ENCODE results near the gene PLCD3.
A peak's percentile ranks its signal among the peaks of the same experiment; 100 is the strongest.

PLCD3 gene

DNA sequence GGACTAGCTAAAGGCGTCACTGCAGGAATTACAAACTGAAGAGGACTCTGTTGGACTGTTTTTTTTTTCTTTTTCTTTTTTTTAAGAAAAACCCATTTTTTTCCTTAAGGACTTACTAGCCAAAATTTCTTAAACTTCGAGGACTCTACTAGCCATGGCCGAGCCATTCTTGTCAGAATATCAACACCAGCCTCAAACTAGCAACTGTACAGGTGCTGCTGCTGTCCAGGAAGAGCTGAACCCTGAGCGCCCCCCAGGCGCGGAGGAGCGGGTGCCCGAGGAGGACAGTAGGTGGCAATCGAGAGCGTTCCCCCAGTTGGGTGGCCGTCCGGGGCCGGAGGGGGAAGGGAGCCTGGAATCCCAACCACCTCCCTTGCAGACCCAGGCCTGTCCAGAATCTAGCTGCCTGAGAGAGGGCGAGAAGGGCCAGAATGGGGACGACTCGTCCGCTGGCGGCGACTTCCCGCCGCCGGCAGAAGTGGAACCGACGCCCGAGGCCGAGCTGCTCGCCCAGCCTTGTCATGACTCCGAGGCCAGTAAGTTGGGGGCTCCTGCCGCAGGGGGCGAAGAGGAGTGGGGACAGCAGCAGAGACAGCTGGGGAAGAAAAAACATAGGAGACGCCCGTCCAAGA is 16.8 kb upstream of the PLCD3 start:
- FAIRE-seq = no peak

DNA sequence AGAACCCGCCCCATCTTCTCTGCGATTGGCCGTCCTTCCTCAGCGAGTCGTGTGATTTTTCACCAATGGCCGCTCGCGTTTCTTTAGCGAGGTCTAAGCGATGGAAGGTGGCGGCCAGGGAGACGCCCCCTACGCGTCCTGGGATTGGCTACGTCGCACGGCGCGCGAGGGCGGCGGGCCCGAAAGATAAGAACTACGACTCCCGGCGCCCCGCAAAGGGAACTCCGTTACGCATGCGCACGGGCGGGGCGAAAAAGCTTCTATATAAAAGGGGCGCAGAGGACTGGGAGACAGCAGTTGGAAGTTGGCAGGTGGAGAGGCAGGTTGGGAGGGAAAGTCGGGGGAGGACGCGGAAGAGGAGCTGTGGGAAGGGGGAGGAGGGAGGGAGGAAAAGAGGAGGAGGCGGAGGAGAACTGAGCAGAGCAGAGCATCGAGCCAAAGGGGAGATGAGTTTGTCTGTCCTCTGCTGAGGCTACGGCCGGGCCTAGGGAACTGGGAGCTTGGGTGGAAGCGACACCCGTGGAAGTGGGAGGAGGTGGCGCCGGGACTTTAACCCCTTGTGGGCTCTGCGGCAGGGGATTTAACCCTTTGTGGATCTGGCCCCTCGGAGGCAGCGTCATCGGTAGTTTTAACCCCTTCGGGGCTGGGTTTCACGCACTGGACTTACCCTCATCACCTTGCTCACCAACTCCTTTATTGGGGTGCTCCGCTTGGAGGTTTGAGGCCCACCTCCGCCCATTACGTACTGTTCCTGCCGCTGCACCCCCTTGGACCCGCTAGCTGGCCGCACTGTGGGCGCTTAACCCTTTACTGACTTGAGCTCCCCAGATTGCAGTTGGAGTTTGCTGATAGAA is 16.1 kb upstream of the PLCD3 start, which contains the start of gene HEXIM1:
TSS of gene HEXIM1 (plus strand) at position 293 of the 854 bp plus-strand sequence. CDS start 716 bp downstream, outside the sequence.
- peak; percentile 97 for FAIRE-seq

DNA sequence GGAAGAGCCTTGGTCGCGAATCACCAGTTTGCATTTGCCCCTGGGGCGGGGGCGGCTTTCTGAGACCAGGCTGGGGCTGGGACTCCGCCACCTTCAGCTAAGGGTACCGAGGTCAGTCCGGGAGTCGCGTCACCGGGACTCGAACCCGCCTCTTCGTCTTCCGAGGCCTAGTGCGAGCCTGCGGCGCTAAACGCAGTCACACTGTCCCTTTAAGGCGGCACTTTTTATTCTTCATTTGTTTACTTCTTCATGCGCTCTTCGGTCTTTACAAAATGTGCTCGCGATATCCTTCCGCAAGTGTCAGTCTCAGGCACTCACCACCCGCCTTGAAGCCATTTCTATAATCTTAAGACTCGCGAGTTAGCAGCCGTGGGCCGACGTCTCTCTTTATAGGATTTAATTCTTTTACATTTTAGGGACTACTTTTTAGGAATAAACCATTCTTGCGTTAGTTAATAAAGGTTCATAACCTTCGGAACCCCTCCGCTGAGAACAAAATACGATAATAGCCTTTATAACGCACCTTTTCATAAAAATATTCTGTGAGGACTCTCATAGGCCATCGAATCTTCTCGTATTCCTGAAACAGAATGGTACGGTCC is 15.4 kb upstream of the PLCD3 start:
- no peak for FAIRE-seq

DNA sequence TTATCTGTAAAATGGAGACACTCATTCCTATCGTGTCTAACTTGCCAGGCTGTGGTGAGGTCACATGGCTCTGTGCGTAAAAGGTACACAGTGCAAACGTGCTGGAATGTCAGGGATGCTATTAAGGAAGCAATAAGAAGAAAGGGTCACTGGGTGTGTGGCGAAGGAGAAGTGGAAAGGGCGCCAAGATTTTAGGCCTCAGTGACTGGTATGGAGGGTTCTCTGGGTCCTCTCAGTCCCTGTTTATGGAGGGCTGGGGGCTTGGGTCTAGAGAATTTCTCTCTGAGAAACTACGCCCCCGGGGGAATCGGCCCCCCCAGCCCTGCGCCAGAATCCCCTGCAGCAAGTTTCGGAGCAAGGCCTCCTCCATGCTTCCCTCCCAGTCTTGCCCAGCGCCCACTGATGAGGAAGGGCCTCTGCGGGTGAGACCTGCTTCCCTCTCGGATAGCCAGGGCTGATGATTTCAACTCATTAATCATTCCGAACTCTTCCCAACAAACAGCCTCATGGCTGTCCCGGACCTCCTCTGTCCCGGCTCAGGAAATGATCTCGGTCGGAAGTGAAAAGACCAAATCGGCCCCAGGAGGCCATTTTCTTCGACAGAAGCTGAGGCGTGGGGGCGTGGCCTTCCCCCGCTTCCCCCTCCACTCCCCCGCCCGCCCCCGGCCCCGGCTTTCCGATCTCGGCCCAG is 14.7 kb upstream of the PLCD3 start:
- FAIRE-seq = no peak

DNA sequence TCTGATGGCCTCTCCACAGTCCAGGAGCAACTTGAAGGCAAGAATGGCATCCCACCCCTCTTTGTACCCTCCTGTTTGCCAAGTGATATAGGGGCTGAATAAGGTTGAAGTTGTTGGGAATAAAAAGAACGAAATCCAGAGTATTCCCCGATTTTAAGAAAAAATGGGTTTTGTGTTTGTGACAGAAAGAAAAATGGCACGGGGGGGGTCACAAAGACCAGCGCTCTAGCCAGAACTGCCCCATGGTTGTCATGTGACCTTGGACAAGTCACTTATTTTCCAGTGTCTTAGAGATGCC is 14.2 kb upstream of the PLCD3 start:
- FAIRE-seq = no peak

DNA sequence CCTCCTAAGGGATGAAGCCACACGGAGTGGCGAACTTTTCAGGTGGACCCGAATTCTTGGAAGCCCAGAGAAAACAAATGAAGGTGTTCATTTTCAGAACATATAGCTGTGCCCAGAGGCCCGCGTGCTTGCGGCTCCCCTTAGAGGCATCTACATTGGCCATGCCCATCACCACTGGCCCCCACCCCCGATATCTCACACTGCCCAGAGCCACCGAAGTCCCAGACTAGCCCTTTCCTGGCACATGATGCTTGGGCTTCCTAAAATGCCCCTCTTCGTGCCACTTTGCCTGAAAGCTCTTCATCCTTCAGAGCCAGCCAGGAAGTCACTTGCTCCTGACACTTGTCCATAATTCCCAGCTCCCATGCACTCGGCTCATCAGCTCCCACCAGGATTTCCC is 13.9 kb upstream of the PLCD3 start:
- FAIRE-seq = no peak

DNA sequence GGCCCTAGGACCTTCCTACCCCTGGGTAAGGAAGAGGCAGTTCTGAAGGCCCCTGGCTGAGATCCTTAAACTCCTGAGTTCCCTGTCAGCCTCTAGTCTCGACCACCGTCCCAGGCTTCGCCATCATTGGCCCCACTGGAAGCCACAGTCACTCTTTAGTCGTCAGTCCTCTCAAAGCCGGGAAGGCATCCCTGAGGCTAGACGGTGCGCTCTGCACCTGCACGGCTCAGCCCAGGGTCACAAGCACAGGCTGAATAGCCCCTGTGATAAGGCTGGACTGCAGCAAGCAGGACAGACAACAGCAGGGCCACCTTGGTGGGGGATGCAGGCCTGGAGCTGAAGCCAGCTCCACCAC is 12.7 kb upstream of the PLCD3 start:
- FAIRE-seq = no peak

DNA sequence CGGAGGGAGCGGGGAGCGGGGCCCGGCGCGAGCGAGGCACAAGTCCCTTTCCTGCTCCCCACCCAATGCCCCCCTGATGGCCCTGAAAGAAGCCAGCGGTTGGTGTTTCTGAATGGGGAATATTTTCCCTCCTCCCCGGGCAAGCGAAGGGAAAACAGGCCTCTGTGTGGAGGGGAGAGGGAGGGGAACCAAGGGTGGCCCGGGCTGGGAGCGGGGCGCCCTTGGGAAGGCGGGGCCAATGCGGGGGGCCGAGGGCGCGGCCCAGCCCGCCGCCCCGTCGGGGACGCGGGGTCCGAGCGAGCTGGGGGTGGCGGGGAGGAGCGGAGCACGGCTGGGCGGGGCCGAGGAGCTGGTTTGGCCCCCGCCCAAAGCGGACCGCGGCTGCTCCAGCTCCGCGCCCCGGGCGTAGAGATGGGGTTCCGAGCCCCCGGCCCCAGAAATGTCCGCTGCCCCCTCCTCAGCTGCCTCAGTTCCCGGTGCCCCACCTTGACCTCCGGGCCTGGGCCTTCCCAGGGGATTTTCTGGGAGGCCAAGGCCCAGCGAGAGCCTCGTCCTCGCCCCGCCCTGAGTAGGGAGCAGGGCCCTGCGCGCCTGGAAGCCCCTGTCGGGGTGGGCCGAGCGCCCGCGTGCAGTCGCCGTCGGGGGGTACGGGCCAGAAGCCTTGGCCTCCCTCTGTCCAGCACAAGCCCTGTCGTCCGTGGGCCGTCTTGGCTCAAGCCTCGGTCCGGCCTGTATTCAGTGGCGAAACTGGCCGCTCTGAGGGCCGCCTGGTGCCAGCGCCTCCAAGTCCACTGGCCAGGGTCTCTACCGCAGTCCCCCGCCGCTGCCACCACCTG is 12.1 kb upstream of the PLCD3 start:
- FAIRE-seq = no peak

DNA sequence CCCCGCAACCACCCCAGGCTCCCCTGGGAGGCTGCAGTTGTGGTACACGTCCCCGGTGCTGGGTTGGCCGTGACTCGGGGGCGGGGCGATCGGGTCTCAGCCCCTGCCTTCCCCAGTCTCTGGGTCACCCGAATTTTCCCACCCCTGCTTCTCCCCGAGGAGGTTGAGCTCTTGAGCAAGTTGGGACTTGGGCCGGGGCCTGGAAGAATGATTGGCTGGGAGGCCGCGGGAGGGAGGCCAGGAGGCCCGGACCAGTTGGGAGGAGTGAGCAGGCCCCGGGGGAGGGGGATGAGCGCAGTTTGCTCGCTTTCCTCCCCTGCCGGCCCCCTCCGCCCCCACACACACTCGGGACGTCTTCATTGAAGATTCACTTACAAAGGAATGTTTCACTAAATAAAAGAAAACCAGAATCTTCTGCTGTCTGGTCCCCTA is 11.5 kb upstream of the PLCD3 start:
- no peak for FAIRE-seq

DNA sequence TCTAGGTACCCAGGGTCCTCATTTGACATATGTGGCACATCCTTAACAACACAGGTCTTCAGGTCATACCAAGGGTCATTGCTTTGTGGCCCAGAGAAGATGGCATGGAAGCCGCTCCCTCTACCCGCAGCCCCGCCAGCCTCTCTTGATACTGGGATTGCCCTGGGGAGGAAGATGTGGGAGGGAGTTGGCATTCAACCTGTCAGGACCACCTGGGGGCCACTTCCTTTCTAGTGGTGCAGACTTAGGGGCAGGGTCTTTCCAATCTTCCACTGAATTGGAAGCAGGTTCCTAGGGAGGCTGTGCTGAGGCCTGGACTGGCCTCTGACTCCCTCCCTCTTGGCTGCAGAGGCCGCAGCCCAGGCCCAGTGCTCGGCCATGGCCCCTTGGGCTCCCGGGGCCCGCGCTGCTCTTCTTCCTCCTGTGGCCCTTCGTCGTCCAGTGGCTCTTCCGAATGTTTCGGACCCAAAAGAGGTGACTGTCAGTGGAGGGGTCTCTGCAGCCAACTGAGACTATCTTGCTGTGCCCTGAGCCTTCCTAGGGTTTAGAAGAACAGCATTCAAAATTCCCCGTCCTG is 10.9 kb upstream of the PLCD3 start:
- FAIRE-seq = no peak

DNA sequence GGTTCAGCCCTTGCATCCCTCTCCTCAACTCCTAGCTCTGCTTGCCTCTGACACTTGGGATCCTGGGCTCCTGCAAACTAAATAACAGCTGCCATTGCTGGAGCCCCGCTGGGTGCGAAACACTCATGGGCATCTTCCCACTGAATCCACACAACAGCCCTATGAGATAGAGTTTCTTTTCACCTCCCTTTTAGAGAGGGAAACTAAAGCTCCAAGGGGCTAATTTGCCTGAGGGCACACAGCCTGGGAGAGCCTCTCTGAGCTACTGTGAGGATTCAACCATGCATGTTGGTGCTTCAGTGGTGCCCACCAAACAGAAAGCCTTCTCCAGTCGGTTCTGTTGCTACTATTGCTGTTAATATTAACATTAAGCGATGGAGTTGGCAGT is 7.2 kb upstream of the PLCD3 start:
- FAIRE-seq = no peak

DNA sequence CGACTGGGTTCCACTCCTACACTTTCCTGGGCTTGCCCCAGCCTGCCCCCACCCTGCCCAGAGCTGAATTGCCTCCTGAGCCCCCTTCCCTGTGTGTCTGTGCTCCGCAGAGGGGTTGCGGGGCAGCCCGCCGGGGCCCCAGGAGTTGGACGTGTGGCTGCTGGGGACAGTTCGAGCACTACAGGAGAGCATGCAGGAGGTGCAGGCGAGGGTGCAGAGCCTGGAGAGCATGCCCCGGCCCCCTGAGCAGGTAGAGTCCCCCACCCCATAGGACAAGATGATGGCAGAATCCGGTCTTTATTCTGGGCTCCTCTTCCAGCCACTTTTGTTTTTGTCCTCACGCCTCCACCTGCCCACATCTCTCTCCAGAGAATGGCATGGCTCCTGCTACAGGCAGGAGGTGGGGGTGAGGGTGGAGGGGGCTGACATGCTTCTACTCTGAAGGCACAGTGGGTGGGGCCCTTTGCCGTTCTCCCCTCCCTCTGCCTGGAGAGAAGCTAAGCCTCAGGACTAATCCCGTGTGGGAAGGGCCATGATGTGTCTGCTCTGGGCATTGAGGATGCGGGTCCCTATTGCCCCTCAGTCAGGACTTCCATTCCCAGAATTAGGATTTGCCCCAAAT is 6.7 kb upstream of the PLCD3 start:
- no peak for FAIRE-seq

DNA sequence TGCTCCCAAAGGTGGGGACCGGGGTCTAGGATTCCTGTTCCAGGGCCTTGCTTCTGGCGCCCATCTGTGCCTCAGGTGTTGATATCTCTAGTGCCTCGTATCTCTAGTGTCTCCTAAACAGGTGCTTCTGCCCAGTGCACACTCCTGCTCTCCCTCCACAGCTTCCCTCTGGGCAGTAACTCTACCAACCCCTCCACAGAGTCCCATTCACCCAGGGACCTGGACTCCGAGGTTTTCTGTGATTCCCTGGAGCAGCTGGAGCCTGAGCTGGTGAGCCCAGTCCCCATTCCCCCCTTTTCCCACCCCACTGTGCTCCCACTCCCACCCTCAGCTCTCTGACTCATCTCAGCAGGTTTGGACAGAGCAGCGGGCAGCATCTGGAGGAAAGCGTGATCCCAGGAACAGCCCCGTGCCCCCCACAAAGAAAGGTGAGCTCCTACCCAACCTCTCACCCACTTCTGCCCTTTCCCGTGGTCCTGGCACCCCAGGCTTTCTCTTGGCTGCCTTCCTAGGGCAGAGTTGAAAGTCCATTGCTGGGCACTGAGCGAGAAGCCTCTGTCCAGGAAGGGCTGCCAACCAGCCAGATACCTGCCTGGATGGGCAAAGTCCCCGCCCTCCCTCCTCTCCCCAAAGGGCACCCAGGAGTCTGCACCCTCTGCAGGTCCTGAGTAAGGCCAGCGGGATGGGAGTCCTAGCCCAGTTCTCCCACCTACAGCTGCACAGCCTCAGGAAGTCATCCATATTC is 5.4 kb upstream of the PLCD3 start:
- no peak for FAIRE-seq

DNA sequence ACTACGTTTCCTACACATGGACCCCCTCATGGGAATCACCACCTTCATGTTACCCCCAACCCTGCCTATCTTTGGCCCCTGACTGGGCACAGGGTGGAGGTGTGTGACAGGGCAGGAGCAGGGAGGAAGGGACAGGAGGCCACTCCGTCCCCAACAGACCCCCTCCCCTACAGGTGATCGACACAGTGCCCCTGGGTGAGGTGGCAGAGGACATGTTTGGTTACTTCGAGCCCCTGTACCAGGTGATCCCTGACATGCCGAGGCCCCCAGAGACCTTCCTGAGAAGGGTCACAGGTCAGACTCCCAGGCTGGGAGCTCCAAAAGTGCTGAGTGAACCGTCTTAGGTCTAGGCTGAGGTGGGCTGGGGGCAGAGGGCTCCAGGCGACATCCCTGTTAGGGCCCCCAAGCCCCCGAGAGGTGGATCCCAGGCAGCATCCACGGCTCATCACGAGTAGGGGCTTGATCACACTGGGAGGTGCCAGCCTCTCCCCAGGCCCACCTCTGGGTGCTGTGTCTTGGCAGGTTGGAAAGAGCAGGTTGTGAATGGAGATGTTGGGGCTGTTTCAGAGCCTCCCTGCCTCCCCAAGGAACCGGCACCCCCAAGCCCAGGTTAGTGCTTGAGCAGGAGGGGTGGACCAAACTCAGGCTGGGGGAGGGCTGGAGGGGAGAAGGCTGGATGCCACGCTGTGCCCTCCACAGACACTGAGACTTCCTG is 4.7 kb upstream of the PLCD3 start:
- FAIRE-seq = no peak

DNA sequence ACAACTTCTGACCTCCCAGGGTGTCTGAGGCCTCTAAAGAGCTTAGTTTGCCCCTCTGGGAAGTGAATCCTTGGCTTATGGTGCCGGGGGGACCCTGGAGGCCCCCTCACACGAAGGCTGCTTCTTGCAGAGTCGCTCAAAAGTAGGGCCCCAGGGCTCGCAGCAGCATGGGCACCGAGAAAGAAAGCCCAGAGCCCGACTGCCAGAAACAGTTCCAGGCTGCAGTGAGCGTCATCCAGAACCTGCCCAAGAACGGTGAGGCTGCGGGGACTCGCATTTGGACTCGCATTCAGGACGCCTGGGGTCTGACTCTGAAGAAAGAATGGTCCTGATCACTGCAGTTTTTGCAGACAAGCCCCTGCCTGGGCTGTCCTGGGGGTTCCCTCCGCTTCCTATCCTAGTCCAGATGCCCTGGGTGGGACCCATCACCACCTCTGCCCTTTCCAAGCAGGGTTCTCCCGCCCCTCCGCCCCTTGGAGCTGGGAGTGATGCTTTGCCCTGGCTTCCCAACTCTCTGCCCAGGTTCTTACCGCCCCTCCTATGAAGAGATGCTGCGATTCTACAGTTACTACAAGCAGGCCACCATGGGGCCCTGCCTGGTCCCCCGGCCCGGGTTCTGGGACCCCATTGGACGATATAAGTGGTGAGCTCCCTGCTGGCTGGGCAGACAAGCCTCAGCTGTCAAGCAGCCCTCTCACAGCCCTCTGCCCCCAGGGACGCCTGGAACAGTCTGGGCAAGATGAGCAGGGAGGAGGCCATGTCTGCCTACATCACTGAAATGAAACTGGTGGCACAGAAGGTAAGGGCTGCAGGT is 3.9 kb upstream of the PLCD3 start:
- no peak for FAIRE-seq

DNA sequence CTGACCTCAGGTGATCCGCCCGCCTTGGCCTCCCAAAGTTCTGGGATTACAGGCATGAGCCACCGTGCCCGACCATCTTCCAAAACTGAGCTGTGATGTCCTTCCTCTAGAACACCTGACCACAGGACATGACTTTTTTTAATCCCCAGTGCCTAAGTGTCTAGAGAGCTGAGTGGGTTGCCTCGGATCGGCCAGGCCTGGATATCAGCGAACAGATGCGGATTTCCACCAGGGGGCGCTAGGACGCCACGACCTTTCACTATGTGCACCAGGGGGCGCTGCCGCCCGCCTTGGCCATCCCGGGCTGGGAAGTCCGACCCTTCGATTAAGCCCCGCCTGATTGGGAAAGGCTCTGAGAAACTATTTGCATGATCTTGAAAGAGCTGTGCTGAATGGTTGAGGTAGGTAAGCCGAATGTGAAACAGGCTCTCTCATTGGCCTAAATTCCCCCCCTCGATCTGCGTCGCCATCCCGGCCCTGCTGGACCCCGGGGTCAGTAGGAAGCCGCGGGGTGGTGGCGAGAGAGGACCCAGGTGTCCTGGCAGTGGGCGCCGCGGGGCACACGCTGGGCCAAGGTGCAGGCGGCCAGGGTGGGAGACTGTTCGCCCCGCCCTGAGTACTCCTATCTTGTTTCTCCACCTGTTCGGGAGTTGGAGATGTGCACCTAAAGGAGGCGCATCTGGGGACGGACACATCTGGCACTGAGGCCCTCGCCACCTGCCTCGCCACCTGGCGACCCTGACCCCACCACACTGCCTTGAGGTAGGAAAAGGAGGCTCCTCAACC is 3.1 kb upstream of the PLCD3 start, which contains the start of gene ACBD4:
TSS of gene ACBD4 (plus strand) at position 496 of the 786 bp plus-strand sequence. CDS start 458 bp downstream, outside the sequence.
- FAIRE-seq = peak; percentile 97

DNA sequence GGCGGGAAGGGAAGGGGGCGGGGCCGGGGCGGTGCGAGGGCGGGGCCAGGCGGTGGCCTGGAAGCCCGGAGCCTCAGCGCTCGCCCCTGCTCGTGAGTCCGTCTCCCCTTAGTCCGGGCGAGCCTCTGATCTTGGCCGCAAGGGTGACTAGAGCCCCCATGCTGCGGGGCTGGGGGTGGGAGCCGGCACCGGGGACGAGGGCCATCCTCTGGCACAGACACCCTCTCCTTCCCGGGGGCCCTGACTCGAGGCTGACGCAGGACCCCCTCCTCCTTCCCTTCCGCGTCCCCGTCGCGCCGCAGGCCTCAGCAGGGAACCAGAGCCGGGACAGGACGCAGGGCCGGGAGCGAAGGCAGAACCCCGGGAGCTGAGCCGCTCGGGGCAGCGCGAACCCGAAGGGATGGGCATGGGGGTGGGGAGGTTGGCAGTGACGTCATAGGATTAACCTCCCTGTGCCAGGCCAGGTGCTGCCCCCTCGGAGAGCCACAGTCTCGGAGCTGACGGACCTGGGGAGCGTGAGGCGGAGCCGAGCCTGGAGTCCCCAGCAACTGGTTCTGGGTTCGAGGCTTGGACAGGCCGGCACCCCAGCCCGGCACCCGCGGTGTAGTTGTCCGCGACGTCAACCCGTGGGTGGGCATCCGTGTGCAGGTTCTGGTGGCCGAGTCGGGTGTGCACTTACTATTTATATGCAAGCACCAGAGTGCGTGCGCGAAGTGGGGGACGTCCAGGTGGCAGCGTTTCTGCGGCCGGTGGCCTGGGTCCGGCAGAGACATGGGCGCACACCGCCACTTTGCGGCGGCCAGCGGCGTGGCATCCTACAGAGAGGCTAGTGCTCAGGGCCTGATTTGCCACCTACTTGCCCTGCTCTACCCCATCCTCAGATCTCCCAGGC is 503 bp upstream of the PLCD3 start:
- FAIRE-seq = no peak

Measured in G401.6 (cell line).